ENCODE results near the gene MAD1L1. TPM values are rescaled to one million over a fixed set of nuclear protein-coding genes. Genes with fewer than 3 reads are reported as not detected.

The MAD1L1 gene
- total RNA-seq, 2 experiments from 2014 or later = 157 to 160 TPM

DNA sequence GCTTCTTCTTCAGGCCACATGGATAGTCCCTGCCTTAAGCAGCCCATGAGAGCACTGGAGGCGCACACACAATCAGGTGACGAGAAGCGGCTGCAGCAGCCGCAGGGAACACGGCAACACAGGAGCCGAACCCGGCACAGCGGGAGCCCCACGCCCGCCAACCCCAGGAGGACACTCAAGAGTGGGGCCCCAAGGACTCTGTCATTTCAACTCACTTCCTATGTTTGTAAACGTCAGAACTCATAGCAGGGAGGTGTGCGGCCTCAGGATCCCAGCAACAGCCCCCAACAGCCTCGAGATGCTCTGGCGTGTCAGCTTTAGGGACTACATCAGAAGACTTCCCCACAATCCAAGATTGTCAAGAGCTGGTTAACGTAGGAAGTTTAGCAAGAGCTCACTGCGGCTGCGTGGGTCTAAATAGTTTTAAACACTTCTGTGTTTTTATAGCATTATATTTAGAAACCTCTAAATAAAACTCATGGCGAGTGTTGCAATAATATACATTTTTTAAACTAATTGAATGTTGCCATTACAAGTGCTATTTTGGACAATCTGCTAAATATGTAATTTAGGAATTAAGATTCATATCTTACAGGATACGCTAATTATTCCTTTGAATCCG is 123.4 kb downstream of the MAD1L1 start:
- peaks cover 10% of the 10 kb centered on the region for H3K36me3 Mint-ChIP-seq (ENCODE audit: low read depth)
- no peak for DNase-seq
- H3K36me3 ChIP-seq (ENCODE audit: insufficient read depth, low read length) = peaks cover 2% of the 10 kb centered on the region
- ChIA-PET POLR2A (no interaction called here), CTCF (no interaction called here)
- H3K9me3 Mint-ChIP-seq = no peaks in the 10 kb centered on the region
- no peak for ATAC-seq (ENCODE audit: poor library complexity)
- H3K27ac ChIP-seq (ENCODE audit: low read depth in 1 of 2, low read length in 2 of 2) = no peak overlapping the region
- no peaks in the 10 kb centered on the region for H3K27me3 Mint-ChIP-seq
- no peak overlapping the region for H3K4me3 Mint-ChIP-seq
- no peak overlapping the region for H3K27ac Mint-ChIP-seq
- H3K9me3 ChIP-seq (ENCODE audit: control insufficient read depth in 1 of 2, insufficient read depth in 1 of 2, low read length in 2 of 2) = no peaks in the 10 kb centered on the region
- H3K4me1 Mint-ChIP-seq (ENCODE audit: low read depth) = peaks cover 31% of the 10 kb centered on the region
- no peak overlapping the region for H3K4me3 ChIP-seq (ENCODE audit: low read length)
- intact Hi-C loops (cut with DNase I, micrococcal nuclease) = loop anchor here in 1 of 2 experiments (10.0 kb wide), 1 partner anchor 185 kb away; no protein-coding TSS in a partner anchor
- H3K27me3 ChIP-seq (ENCODE audit: control insufficient read depth in 1 of 2, insufficient read depth in 2 of 2, low read length in 2 of 2) = no peaks in the 10 kb centered on the region
- peaks cover 19% of the 10 kb centered on the region for H3K4me1 ChIP-seq (ENCODE audit: insufficient read depth, low read length)
- TF ChIP-seq, protein P1, sequence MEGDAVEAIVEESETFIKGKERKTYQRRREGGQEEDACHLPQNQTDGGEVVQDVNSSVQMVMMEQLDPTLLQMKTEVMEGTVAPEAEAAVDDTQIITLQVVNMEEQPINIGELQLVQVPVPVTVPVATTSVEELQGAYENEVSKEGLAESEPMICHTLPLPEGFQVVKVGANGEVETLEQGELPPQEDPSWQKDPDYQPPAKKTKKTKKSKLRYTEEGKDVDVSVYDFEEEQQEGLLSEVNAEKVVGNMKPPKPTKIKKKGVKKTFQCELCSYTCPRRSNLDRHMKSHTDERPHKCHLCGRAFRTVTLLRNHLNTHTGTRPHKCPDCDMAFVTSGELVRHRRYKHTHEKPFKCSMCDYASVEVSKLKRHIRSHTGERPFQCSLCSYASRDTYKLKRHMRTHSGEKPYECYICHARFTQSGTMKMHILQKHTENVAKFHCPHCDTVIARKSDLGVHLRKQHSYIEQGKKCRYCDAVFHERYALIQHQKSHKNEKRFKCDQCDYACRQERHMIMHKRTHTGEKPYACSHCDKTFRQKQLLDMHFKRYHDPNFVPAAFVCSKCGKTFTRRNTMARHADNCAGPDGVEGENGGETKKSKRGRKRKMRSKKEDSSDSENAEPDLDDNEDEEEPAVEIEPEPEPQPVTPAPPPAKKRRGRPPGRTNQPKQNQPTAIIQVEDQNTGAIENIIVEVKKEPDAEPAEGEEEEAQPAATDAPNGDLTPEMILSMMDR (IDR thresholded peaks at IDR 0.05) = no peak

DNA sequence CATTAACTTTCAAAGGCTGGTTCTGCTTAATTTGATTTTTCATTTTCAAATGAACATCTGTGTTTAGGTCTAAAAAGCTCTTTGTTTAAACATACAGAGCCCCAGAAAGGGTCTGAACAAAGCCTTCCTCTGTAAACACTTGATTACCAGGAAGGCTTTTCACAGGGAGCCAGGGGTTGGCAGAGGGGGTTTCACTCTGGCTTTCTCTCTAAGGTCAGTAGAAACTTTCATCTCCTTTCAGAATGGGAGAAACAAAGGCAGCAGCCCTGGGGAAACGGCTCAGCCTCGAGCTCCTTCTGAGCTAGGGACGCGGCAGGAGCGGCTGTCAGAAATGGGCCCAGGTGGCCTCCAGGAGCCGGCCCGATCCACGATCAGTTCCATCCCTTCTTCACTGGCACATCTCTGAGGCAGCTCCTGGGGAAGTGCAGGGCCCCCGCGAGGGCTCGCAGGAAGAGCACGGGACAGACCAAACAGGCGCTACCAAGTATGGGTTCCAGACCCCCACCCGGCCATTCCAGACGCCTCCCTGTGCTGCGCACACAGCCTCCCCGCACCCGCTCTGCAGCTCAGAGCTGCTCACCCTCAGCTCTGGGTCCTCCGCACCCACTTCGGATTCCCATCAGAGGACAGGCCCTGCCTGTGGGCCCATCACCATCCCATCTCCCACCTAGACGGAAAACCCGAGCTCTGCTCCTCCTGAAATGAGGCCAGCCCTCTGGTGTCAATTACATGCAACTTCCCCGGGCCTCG is 124.1 kb downstream of the MAD1L1 start:
- DNase-seq (no peak), ATAC-seq (ENCODE audit: poor library complexity) (no peak)
- Histone ChIP-seq H3K9me3 (ENCODE audit: control insufficient read depth in 1 of 2, insufficient read depth in 1 of 2, low read length in 2 of 2) (no peaks in the 10 kb centered on the region), H3K4me3 (ENCODE audit: low read length) (no peak overlapping the region), H3K36me3 (ENCODE audit: insufficient read depth, low read length) (no peaks in the 10 kb centered on the region), H3K27ac (ENCODE audit: low read depth in 1 of 2, low read length in 2 of 2) (no peak overlapping the region), H3K27me3 (ENCODE audit: control insufficient read depth in 1 of 2, insufficient read depth in 2 of 2, low read length in 2 of 2) (no peaks in the 10 kb centered on the region), H3K4me1 (ENCODE audit: insufficient read depth, low read length) (peaks cover 25% of the 10 kb centered on the region)
- ChIA-PET POLR2A (no interaction called here), CTCF (no interaction called here)
- H3K9me3 Mint-ChIP-seq = no peaks in the 10 kb centered on the region
- no peak overlapping the region for H3K27ac Mint-ChIP-seq
- H3K4me3 Mint-ChIP-seq = no peak overlapping the region
- H3K27me3 Mint-ChIP-seq = no peaks in the 10 kb centered on the region
- intact Hi-C loops (cut with DNase I, micrococcal nuclease) = loop anchor here in 1 of 2 experiments (10.0 kb wide), 1 partner anchor 184 kb away; no protein-coding TSS in a partner anchor
- TF ChIP-seq, protein P1 (IDR thresholded peaks at IDR 0.05) = no peak
- H3K4me1 Mint-ChIP-seq (ENCODE audit: low read depth) = peaks cover 38% of the 10 kb centered on the region
- H3K36me3 Mint-ChIP-seq (ENCODE audit: low read depth) = peaks cover 10% of the 10 kb centered on the region

DNA sequence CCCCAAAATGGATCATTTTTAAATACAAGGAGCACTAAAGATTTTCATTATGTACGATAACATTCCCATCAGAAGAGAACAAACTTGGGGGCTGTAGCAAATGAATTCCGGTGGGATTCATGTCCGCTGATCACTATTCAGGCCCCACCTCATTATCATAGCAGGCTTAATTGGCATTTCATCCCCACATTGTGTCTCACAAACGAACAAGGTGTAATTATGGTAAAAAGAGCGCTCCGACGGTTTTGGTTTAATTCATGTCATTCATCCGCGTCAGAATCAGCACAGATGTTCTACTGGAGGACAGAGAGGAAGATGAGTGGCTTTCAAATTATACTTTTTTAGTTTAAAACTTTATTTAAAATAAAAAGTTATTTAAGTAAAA is 124.7 kb downstream of the MAD1L1 start:
- ChIA-PET POLR2A (no interaction called here), CTCF (no interaction called here)
- Histone ChIP-seq H3K36me3 (ENCODE audit: insufficient read depth, low read length) (no peaks in the 10 kb centered on the region), H3K4me1 (ENCODE audit: insufficient read depth, low read length) (peaks cover 25% of the 10 kb centered on the region), H3K27ac (ENCODE audit: low read depth in 1 of 2, low read length in 2 of 2) (no peak overlapping the region), H3K4me3 (ENCODE audit: low read length) (no peak overlapping the region), H3K27me3 (ENCODE audit: control insufficient read depth in 1 of 2, insufficient read depth in 2 of 2, low read length in 2 of 2) (no peaks in the 10 kb centered on the region), H3K9me3 (ENCODE audit: control insufficient read depth in 1 of 2, insufficient read depth in 1 of 2, low read length in 2 of 2) (no peaks in the 10 kb centered on the region)
- ATAC-seq (ENCODE audit: poor library complexity) = no peak
- H3K9me3 Mint-ChIP-seq = no peaks in the 10 kb centered on the region
- no peaks in the 10 kb centered on the region for H3K27me3 Mint-ChIP-seq
- no peak overlapping the region for H3K27ac Mint-ChIP-seq
- H3K4me3 Mint-ChIP-seq = no peak overlapping the region
- peaks cover 10% of the 10 kb centered on the region for H3K36me3 Mint-ChIP-seq (ENCODE audit: low read depth)
- DNase-seq = no peak
- TF ChIP-seq, protein P1 (IDR thresholded peaks at IDR 0.05) = no peak
- intact Hi-C loops (cut with DNase I, micrococcal nuclease) = loop anchor here in 1 of 2 experiments (10.0 kb wide), 1 partner anchor 183 kb away; no protein-coding TSS in a partner anchor
- H3K4me1 Mint-ChIP-seq (ENCODE audit: low read depth) = peaks cover 40% of the 10 kb centered on the region
